ENCODE results near the gene CCNK. TPM values are rescaled to one million over a fixed set of nuclear protein-coding genes. Genes with fewer than 3 reads are reported as not detected.
A peak's percentile ranks its signal among the peaks of the same experiment; 100 is the strongest.

CCNK gene
- total RNA-seq, 1 experiment from 2014 or later = 19.8 TPM

DNA sequence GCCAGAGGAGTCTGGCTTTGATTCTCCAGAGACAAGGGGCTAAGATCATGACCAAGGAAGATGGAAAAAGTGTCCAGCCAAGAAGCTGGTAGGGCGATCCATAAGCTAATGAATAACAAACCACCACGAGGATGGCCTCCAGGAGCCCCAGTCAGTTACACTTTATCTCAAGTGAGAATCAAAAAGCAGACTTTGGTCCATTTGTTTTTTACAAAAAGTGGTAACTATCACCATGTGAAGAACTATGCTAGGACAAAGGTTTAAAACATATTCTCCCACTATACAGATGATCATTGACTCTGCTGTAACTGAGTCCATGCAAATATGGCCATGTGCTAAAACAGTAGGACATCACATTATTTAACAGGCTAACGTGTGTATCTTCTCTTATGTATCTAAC, 14.5 kb upstream of the CCNK start:
- DNase-seq (ENCODE audit: low read depth) = no peak

DNA sequence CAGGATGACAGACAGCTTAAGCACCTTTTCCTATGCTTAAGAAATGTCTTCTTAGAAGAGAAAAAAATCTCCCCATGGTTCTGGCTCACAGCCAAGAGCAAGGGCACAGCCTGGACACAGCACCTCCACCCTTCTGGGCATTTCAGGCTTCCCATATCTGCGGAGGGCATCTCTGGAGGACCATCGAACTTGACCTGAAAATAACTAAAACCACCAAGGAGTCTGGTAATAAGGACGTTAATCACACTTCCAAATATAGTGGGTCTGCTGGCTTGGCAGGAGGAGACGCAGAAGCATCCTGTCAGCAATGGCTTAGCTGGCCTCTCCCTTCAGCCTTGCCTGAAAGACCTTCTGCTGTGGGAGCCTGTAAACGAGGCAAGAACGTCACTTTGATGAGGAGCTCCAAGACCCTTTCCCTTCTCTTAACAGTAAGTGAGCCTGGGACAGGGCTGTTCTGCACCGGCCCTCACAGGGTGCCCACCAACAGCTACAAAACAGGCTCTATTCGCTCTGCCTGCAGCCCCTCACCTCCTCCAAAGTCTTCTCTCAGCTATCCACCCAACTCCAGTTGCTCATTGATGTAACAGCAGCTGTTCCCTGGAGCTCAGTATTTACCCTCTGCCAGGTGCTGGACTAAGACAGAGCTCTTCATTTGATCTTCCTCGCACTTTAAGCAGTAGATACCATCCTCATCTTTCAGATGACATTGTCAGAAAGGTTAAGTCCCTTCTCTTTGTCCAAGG, 13.7 kb upstream of the CCNK start:
- no peak for DNase-seq (ENCODE audit: low read depth)

DNA sequence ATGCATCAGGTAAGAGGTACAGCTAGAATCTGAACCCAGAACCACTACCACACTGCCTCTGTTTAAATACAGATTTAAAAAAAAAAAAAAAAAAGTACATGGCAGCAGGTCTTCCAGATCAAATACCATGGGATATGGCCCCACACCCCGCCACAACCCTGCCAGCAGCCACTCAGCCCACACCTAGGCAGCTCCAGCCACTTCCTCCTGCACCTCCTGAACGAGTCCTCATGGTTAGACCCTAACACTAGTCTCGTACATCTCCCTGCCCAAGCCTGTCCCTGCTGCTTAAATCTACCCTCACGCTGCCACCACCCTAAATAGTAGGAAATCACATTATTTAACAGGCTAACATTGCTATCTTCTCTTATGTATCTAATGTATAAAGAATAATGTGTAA, 13.1 kb upstream of the CCNK start:
- no peak for DNase-seq (ENCODE audit: low read depth)

DNA sequence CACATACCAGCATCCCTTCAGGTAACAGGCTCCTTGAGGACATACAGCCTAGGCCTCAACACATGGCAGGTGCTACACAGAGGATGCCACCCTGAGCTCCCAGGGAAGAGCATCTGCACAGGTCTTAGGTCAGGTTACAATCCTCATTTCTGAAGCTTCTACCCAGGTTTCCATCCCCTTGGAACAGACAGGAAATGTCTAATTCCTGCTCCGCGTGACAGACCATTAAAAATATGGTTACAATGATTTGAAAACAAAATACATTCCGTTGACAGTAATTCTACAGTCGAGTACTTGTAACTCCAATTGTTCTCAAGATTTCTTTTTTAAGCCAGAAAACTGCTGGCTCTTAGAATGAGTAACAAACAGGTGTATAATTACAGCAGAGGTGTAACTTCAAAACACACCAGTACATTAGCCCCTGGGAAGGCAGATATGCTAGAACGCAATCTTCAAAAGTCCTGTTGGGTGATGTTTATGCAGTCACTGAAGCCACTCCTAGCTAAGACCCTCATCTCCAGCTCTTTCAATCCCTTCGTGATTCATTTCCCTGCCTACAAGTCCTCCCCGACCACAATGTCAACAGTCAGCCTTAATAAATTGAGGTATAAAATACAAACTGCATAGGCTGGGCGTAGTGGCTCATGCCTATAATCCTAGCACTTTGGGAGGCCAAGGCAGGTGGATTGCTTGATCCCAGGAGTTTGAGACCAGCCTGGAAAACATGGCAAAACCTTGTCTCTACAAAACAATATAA, 12.2 kb upstream of the CCNK start:
- DNase-seq (ENCODE audit: low read depth) = no peak

DNA sequence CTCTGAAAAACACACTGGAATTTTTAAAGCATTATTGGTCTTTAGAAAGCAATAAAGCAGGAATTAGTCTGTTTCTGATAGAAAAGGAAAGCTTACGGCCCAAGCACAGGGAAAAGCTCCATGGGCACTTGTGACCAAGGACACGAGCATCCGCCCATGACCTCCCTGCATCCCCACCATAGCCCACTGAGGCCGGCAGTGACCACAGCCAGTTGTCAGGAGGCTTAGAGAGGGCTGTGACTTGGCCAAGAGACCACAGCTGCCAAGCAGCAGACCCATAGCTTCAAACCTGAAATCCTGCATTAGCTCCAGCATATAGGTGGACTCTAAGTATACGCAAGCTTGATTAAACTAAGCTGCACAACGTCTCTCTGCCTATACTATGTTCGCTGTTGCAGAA, 9.5 kb upstream of the CCNK start:
- DNase-seq (ENCODE audit: low read depth) = no peak

DNA sequence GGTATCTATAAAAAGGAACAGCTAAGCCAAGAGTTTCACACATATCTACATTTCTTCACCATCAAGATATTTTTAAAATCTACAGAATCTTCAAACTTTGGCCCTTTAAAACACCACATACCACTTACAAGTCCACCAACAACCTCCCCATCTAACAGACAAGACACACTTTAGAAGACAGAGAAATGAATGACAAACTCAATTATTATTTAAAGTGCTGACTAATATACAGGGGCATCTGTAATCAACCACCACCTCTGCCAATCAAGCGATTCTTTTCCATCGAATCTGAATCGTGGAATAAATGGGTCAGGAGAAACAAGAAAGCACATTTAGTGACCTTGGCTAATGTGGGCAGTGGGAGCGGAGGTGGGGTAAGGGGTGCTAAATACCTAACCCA, 8.3 kb upstream of the CCNK start:
- no peak for DNase-seq (ENCODE audit: low read depth)

DNA sequence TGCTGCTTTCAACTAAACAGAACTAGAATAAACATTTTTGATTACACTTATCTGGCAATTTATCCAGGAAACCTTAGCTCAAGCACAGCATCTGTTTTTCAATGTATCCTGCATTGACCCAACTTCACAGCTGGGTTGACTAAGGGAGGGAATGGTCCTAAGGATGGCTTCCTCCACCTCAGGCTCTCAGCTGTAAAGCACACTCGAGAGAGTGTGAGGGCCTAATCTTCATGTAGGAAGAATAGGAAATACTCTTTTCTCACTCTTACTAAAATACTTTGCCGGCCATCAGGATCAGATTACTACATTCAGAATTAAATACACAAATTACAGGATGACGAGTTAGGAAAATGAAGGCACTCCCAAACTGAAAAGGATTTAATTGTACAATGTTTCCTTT, 7.8 kb upstream of the CCNK start:
- no peak for DNase-seq (ENCODE audit: low read depth)

DNA sequence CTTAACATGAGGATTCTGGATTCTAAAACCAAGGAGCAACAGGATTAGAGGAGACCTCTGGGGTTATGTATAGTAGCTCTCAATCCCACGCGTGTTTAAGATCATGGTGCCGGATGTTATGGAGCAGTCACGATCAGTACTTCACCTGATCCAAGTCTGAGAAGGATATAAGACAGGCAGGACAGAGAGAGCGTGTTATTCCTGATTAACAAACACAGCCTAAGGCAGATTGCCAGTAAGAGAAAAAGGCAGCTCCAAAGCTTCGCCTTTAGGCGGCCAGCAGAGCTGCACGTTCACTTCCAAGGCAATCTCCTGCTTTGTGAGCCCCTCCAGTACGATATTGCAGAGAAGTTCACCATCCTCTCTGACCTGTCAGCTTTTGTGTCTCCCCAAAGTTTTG, 6.0 kb upstream of the CCNK start:
- no peak for DNase-seq (ENCODE audit: low read depth)

DNA sequence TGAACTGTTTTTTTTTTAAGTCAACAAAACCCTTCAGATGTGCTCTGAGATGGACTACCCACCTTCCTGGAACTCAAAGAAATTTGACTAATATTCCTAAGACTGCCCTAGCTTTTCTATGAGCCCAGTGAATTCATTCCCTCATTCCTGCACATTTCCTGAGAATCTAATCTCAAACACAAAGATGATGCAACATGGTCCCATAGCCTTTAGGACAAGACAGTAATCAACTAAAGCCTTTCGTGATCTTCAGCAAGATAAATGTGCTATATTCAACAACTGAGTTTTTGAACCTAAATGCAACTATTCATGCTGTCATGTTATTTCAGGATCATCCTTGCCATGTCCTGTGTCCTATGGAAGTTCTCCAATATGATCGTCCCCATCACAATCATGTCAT, 5.5 kb upstream of the CCNK start:
- no peak for DNase-seq (ENCODE audit: low read depth)

DNA sequence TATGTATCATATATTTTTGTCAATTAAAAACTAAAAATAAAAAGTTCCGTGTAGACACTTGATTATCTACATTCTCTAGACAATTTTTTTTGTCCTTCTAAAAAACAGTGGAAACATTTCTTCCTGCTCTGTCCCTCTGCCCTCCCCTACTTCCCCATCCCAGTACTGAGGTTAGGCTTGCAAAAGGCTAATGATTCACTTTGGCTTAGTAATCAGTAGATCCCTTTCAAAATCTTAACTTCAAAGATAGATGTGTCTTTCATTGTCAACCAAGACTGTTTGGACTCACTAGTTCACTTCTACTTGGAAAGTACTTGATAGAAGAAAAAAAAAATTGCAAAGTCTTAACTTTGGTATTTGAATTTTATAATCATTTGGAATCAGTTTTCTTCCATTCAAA, 4.3 kb upstream of the CCNK start:
- peak; percentile 36 for DNase-seq (ENCODE audit: low read depth)

DNA sequence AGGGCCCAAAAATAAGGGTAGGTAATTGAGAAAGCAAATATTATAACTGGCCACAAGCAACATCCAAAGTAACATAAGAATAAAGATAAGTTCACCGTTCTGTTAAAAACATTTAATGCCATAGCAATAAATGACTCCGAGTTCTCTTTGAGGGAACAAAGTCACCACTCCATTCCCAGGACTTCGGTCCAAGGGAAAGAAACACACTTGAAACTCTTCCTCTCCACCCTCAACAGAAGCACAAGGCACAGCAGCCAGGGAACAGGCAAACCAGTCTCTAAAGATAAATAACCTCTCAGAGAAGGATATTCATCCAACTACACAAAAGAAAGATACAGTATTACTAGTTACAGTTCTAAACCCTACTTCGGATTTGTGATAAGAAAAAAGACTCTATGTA, 3.1 kb upstream of the CCNK start:
- DNase-seq (ENCODE audit: low read depth) = no peak

DNA sequence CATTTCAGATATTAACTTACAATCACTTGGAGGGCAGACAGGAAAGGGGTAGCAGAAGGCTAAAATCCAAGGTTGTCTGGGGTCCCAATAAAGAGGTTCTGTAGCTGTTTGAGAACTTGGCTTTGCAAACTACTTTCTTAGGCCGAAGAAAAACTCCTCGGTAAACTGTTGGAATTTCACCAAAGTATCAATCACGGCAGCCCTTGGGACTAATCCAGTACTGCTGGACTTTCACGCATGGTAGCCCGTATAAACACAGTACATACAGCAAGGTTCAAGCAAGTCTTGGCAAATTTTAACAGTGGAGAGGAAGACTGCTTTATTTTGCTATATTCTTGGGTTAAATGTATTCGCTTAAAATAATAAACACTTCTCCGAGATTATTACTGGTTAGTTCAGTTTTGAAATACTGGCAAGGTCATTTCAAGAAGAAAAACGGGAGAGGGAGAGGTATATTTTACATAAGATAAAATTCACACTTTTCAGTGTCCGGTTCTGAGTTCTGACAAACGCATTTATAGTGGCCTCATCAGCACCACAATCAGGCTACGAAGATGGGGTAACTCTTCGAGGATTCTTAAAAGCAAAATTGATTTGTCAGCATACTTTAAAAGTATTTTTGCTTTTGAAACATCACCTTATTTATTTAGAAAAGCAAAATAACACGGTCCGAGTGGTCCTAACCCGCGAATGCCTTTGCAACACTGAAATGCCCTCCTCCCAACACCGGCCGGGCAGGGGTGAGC, 1.9 kb upstream of the CCNK start:
- DNase-seq (ENCODE audit: low read depth) = no peak

DNA sequence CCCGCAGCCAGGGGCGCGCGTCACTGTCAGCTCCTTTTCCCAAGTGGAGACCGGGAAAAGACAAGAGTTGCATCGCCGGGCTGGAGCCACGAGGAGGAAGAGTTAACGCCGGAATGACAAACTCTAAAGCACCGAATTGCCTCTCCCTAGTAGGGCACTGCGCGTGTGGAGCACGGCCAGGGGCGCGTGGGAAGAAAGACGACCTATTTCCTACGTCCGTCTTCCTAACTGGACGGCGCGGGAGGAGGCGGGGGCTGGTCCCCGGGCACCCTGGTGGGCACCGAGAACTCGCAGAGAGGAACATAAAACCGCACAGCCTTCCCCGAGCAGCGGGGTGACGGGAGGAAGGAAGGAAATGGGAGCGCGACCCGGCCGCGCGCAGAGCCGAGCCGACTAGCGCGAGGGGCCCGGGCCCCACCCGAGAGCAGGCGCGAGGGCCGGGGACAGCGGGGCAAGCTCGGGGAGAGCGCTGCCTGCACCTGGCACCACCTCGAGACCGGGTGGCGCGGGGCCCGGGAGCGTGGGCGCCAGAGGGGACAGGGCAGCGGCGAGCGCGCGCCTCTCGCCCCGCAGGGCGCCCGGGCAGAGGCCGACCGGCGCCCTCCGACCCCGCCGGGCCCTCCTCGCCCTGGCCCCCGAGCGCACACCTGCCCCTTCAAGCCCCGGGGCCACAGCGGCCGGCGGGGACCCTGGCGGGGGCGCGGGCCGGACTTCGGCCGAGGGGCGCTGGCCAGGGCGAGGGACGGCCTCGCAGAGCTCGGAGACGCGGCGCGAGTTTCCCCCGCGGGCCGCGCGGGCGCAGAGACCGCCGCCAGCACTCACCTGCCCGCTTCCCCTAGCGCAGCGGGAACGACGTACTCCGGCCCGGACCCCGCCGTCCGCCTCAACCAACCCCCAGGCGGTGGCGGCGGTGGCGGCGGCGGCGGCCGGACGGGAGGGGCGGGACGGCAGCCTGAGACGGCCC, 1.0 kb upstream of the CCNK start, which contains the start of gene SETD3:
SETD3 (minus strand) TSS at position 954 of the 964 bp plus-strand sequence. CDS start 15,054 bp downstream, outside the sequence.
- DNase-seq (ENCODE audit: low read depth) = peak; percentile 60

DNA sequence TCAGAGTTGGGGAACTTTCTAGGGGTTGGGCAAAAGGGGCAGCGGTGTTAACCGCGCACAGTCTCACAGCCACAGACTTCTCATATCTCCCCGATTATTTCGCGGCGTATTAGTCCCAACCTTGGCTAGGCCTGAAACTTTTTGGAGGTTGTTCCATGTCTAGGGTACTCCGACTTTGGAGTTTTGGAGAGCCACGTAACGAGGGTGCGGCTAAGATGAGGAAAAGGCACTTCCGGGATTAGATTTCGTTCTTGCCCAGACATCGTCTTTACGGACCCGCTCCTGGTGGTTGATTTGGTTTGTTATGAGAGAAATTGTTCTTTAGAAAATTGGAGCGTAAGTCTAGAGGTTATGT, 513 bp downstream of the CCNK start:
- peak; percentile 26 for DNase-seq (ENCODE audit: low read depth)

DNA sequence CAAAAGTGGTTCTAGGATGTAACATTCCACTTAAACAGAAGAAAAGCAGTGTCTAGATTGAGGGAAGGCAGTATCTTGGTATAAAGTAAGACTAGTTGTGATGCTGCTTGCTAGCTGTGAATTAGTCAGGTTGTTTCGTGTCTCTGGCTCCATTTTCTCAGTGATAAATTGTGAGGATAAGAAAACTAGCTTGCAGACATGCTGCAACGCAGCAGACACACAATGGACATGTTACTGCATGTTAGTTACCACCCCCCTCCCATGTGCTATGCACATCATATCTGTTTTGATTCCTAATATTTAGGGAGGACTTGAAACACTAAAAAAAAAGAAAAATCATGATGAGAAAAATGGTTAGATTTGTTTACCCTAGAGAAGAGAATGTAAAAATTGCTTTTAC, 2.9 kb downstream of the CCNK start:
- no peak for DNase-seq (ENCODE audit: low read depth)

DNA sequence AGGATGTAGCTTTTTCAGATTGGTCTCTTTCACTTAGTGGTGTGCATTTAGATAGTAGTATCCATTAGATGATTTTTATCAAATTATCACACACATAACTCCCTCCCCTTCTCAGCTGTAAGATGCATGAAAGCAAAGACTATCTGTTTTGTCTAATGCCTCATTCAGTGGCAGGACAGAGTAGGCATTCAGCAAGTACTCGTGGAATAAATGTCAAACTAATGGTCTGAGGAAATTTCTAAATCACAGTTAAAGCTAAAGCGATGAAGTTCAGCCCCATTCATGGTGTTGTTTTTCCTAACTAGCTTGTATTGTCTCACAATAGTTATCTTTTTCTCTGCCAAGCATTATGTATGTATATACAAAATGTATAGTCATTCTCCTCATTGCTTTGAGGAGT, 16.1 kb downstream of the CCNK start:
- DNase-seq (ENCODE audit: low read depth) = no peak

DNA sequence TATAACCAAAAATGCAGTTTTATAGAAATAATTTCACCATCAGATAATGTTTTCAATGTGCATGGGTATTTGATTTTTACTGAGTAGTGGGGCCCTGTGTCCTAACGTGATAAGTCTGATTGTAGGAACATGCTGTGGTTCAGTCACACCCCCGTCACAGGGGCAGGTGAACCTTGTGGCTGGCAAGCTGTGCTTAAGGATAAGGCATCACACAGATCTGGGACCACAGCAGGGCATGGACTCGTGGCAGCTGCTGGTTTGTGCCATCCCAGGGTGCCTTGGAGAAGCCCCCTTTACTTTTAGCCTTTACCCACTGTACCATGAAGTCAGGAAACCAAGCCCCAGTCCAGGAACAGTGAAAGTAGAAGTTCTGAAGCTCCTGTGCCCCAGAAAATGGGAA, 16.7 kb downstream of the CCNK start:
- DNase-seq (ENCODE audit: low read depth) = no peak

DNA sequence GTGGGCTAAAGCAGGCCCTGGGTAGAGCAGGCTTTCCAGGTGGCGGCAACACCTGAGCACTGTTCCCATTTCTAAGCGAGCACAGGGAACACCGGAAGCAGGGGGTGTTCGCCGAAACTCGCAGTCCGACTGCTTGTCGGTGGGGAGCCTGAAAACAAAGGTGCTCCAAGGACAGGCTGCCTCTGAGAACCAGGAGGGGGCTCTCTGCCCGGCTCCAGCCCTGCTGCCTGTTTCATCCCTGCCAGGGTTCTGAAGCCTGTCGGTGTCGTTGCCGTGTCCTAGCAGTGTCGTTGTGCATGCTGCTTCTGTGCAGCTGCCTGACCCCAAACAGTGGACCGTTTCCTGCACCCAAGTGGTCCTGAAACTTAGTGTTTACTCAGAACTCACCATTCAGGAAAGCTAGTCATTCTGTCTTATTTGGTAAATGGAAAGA, 21.8 kb downstream of the CCNK start:
- no peak for DNase-seq (ENCODE audit: low read depth)

DNA sequence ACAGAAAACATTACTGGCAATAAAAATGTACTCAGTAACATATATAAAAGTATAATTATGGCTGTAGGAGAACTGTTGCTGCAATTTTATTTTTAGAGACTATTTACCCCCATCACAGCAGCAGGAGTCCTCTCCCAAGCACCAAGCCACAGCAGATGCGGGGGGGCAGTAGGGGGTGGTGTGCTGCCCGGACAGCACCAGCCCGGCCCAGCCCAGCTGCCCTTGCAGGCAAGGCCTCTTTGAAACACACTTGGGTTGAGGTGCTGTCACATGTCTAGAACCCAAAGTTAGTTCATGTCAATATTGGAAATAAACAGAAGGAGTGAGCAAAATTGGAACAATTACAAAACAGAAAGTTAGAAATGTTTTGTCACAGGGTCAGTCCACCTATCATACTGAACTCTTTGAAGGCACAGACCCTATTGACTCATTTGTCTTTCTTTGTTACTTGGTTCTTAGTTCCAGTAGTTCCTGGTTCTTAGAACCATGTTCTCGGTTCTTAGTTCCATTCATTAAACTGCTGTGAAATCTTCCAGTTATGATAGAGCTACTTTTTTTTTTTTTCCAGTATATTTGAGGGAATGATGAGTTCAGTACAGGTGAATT, 22.7 kb downstream of the CCNK start:
- DNase-seq (ENCODE audit: low read depth) = no peak

DNA sequence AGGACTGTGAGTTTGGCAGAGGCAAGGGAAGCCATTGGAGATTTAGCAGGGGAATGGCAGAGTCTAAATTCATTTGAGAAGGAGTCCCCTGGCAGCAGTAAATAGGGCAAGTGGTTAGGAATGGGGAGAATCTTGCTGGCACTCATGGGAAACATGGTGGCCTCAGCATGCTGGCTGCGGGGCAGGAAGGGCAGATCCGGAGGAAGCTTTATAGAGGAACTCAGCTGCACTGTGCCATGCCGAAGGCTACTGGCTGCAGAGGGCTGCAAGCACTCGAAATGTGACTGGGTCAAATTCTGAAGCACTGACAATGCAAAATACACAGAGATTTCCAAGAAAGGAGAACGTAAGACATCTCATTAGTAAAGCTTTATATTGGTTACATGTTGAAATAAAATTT, 23.9 kb downstream of the CCNK start:
- DNase-seq (ENCODE audit: low read depth) = no peak

DNA sequence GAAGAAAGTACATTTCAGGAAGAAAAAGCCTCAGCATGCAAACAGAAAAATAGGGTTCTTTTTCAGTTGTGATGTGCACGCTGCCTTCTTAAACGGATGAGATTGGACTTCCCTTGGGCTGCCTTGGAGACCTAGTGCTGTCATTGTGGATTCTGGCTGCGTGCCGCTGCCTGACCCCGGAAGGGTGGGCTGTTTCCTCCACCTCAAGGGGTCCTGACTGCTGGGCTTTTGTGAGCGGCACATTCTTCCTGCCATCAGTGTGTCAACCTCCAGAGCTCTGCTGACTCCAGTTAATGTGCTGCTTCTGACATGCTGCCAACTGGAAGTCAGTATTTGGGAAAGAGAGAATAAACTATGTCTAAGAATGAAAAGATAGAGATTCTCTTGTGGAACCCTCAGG, 25.1 kb downstream of the CCNK start:
- DNase-seq (ENCODE audit: low read depth) = no peak
